ENCODE measurements around the gene CFAP57. TPM values are rescaled to one million over a fixed set of nuclear protein-coding genes. Genes with fewer than 3 reads are reported as not detected.

Gene CFAP57
- total RNA-seq, 1 donor from 2014 or later: 0.12 TPM

DNA sequence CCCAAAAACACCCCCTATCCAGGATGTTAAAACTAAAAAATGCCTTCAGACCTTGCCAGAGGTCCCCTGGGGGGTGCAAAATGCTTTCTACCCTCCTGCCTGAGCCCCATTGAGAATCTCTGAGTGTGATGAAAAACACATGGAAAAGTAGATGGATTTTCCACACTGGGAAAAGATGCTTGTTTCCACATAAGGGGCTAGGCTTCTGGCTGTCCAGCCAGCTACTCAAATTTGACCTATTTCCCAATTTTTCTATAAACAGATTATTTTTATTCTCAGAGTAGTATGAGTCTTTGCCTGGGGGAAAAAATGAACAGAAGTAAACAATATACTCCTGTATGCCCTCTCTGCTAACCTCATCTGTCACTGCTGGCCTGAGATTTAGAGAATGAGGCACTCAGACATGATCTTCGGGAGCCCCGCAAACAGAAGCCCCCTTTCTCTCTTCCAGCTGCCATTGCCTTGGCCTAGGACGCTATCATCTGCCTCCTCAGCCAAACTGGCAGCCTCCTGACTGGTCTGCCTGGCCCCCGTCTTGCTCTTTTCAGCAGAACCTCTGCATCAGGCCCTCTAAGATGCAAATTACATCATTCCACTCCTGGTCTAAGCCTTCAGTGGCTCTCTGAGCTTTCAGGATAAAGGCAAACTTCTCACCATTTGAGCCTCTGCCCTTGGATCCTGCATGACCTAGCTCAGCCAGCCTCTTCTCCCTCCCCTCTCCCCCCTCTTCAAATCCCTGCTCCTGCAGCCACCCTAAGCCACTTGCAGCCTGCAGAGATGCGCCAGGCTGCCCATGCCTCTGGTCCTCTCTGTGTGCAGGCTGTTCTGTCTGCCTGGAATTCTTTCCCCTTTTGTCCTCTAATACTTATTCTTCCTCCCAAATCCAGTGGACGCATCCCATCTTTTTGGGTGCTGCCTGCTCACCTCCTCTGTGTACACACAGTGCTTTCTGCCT is 58.0 kb downstream of the CFAP57 start:
- ATAC-seq: no peak

DNA sequence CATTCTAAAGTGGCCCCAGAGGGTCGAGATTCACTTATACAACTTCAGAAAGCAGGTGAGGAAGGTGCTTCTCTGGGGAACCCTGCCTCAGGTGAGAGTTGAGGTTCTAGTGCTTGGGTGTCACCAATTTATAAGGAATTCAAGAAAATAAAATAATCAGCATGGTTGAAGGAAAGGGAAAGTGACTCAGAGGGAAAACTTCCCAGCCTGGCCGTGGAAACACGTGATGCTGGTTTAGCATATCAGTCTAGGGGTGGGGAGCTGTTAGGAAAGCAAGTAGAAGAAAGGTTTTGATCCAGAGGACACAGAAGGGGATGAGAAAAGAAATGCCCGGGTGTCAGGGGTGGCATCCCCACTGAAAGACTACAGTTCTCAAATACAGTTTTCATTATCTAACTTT is 59.9 kb downstream of the CFAP57 start:
- ATAC-seq: no peak

DNA sequence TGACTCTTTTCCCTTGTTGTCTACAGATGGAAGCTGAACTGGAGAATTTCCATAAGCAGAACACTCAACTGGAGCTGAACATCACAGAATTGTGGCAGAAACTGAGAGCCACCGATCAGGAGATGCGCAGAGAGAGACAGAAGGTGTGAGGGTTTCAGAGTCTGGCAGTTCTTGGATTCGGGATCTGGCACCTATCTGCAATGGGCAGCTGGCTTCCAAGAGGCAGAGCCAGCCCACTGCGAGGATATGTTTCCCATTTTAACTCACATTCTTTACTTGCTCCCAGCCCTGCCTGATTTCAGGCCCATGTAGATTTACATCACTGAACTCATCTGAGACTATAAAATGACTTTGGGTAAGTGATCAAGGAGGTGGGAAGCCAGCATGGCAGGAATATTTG is 60.4 kb downstream of the CFAP57 start:
- no peak for ATAC-seq

DNA sequence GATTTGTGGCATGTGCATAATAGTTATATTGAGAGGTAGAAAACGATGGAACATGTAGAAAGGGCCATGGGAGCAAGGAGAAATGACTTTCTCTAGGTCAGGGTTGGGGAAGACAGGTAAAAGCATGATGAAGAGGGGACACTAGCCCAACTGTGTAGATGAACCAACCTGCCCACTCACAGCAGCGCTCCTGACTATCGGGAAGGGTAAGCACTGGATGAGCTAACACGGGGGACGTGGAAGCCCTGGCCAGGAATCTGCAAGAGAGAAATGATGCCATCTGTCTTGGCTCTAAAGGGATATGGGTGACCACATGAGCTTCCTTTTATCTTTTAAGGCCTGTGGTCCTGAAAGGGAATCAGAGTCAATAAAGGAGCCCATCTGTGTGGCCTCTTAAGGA is 61.5 kb downstream of the CFAP57 start:
- ATAC-seq: no peak

DNA sequence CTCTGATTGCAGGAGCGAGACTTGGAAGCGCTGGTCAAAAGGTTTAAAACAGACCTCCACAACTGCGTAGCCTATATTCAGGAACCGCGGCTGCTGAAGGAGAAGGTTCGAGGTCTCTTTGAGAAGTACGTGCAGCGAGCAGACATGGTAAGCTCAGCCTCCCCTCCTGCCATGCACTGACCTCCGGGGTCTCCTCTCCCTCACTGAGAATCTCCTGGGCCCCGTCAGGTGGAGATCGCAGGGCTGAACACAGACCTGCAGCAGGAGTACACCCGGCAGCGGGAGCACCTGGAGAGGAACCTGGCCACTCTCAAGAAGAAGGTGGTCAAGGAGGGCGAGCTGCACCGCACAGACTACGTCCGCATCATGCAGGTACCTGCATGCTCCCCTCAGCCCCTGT is 62.1 kb downstream of the CFAP57 start:
- ATAC-seq: no peak

DNA sequence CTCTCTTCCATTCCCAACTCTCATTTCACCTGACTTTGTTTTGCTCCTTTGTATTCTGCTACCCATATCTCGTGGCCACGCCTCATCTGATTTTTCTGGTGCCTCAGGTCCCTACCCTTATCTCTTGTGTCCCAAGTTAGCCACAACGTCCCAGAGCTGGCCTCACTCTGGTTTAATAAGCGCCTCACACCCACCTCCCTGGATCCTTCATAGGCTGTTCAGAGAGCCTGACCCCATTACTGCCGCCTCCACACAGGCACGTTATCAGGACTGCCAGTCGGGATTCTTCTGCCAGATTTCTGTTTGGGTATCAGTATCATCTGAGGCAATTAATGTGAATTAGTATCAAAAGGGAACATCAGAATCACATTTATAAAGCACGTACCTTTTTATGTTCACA is 62.9 kb downstream of the CFAP57 start:
- ATAC-seq: no peak

DNA sequence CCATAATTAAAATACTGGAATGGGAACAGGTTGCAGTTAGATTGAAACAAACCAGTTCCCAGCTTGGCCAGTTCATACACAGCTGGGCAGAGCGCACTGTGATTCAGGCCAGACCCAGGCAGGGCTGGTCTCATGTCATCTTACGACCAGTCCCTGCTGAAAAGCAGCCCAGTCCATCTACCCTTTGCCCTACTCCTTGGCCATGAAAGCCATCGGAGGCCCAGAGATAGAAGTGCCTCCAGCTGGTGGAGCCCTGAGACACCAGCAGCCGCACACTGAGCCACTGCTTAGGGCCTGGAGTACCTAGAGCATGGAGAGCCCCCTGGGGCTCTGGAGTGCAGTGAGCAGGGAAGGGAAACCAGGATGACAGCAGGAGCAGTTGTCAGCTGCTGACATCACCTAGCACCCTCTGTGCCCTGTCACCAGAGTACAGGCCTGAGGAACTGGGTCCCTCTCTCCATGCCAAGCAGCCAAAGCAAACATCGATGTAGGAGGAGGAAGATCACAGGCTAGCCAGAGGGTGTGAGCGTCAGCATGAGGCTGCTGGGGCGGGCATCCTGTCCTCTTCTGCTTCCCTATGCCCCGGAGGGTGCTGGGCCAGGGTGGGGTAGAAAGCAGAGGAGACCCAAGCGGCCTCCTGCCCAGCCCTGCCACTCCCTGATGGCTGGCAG is 63.5 kb downstream of the CFAP57 start:
- peak; percentile 50 for ATAC-seq

DNA sequence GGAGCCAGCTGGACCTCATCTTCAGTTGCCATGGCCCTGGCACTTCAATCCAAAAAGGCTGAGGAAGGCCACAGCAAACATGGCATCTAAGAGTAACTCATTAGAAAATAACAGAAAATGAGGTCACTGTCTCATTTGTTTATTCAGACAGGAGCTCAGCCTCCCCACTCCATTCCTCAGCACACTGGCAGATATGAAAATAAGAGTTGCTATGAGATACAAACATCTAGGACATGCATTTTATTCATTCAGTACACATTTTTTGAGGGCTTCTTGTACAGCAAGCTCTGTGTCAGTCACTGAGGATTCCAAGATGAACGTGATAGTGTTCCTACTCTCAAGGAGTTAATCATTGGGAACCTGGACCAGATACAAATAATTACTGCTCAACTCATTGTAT is 65.0 kb downstream of the CFAP57 start:
- no peak for ATAC-seq

DNA sequence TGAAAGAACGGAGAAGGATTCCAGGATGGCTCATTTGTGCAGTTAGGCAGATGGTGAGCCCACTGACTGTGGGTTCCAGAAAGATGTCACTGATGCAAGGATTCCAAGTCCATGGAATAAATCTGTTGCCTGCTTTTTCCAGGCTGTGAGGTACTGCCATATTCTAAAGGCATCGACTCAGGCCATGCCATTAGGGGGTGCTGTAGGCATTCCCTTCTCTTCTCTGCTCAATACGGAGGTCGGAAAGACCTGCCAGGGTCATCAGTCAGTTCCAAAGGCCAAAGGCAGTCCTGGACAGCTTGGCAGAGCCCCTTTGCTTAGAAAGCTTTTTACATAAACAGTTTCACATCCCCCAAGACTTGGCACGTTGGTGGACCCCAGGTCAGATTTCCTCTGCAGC is 66.0 kb downstream of the CFAP57 start:
- ATAC-seq: peak; percentile 66

DNA sequence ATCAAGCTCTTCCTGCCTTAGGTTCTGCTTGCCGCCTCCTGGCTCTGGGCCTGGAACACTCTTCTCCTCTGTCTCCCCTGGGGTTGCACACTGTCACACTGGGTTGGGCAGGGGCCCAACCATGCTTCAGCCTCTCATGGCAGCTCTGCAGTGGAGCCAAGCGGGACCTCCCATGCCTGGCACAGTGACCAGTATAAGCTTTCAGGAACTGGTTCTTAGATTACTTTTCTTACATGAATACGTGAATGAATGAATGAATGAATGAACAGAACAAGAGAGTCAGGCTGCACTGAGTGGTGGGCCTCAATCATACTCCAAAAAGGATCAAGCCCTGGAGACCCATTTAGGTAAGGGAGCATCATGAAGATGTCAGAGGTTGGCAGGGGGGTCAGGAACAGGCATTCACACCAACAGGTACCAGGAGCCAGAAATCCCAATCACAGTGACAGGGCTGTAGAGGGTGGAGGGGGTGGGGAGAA is 66.9 kb downstream of the CFAP57 start:
- ATAC-seq: no peak

DNA sequence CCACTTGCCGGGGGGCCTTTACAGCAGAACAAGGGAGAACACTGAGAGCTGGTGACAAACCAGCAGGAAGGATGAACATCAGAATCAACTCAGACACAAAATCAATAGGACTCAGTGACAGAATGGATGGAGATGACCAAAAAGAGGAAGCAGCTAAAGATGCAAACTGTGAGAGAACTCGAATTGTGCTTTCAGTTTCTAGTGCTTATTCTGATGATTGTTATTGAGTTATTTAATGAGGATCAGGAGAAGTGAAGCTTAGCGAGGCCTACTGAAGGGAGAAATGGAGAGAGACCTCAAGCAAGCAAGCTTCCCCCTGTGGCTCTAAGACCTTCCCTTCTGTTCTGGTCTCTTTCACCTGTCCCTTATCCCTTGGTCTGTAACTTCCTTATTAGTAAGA is 67.4 kb downstream of the CFAP57 start:
- no peak for ATAC-seq

DNA sequence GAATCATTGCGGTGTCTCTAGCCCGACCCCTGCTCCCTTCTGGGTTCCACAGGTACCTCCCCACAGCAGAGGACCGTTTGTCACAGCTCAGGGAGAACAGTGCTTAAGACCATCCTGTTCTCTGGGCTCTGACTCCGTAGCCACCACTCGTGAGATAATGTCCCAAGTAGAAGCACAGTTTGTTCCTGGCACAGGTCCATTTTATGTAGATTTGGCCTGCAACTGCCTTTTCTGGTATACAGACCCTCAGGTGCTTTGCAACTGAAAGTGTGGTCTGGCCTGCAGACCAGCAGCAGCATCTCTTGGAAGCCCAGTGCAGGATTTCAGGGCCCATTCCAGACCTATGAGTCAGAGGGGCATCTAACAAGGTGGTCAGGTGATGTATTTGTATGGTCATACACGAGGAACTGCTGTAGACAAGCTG is 69.3 kb downstream of the CFAP57 start:
- no peak for ATAC-seq

DNA sequence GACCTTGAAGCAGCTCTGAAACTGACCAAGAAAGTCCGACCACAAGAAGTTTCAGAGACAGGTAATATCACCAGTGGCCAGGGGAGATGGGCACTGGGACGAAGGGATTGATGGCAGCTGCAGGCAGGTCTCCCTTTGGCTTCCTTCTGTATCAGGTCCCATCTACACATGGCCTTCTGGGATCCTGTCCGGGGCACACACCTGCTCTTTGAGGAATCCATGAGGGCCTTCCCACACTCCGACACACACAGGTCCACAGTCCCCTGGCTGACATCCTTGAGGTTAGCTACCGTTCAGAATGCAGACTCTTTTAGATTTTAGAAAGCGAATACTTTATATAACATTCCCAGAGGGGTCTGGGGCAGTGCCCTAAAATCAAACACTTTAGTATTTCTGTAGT is 71.2 kb downstream of the CFAP57 start:
- no peak for ATAC-seq

DNA sequence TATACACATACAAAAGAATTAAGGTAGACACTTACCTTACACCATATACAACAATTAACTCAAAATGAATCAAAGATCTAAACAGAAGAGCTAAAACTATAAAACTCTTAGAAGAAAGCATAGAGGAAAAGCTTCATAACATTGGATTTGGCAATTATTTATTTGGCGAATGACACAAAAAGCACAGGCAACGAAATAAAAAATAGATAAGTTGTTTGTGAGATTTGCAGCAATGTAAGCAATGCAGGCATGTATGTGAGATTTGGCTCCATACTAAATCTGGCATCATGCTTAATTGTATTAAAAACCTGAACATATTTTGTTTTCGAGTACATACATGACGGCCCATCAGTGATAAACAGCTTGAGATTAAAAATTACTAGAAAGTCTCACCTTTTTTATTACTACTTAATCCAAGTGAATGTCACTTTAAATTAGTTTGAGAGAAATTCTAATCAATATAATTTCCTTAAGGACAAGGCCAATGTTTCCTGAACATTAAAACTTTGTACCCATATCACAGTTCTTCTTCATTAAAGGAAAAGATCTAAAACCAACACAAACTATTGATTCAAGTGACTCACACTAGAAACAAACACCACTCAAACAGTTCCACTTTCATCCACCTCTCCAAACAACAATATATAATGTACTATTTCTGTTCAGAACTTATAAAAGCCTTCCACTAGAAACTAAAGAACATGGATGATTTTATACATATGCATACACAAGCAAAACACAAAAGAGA is 74.5 kb downstream of the CFAP57 start:
- ATAC-seq: no peak

DNA sequence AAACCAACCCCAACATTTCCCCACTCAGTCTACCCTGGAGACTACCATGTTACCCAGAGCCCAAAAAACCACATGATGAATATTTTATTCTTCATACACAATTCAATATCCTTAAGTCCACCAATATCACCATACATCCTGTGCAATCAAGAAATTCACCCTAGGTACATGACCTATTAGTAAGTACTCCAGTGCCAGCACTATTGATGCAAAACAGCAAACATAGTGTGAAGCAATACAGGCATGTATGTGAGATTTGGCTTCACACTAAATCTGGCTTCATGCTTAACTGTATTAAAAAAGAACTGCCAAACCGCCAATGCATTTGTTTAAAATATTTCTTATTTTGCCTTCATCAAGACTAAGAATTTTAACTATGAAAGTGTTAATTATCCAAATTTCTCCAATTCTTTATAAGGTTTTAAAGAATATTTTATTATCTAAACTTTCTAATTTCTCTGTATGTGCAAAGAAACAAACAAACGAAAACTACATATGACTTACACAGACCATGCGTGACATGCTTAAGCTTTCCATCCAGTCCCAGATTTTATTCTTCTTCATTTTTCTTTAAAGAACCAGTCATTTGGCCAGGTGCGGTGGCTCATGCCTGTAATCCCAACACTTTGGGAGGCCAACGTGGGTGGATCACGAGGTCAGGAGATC is 75.3 kb downstream of the CFAP57 start:
- ATAC-seq: no peak

DNA sequence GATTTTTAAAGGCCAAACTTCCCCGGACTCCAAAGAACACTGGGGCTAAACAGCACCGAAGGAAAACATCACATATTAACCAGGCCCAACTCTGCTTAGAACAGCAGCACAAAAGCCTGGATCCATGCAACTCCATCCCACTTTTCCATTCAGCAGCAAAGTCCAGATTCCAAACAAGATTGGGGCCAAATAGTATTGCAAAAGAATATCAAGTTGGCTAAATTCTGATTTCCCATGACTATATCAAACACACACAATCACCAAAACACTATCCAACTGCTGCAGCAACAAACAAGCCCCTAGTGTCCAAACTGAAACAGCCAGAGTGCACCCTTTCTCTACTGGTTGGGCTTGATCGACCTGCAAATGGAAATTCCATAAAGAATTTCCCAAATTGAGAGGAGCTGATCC is 78.2 kb downstream of the CFAP57 start:
- no peak for ATAC-seq

DNA sequence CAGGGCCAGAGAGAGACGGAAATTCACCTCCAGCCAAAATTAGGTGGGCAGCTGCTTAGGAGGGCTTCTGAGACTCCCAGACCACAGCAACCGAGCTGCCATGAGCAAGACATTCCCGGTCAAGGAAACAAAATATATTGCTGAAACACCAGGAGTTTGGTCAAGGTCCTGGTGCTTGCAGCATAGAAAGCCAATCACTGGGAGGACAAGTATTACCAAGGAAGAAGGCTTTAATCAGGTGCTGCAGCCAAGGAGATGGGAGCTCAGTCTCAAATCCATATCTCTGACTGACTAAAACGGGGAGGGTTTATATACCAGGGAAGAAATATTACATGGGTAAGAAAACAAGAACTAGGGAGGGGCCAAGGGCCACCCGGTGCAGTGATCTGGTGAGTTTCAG is 78.9 kb downstream of the CFAP57 start:
- ATAC-seq: no peak

DNA sequence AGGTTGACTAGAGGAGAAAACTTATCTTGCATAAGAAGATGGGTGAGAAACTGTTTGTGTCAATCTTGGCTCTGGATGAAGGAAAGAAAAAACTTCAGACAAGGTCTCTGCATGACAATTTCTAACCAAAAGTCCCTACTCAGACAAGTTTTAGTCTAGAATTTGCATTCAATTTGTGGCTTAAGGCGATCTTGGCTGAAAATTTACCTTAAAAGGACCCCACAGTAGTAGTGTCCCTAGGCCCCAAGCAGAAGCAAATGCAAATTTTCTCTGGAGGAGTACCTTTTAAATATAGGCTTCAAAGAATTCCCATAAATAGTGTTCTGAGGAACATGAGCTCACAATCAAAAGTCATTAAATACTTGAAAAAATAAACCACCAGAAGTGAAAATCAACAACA is 80.1 kb downstream of the CFAP57 start:
- ATAC-seq: no peak

DNA sequence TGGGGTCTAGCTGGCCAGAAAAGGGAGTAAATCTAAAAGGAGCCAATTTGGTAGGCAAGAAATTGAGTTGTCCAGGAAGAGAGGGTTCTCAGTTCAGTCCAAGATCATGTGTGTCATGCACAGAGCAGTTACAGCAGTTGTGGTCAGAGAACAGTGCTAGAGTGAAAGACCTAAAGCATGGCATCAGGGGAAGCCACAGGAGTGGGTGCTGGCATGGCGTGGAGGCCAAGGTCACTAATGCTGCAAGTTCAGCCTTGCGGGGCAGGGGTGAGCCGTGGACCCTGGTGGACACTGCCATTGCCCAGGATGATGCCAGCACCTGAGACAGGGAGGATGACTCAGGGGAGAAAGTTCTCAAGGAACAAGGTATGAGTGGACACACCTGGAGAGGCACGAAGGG is 81.0 kb downstream of the CFAP57 start:
- ATAC-seq: no peak

DNA sequence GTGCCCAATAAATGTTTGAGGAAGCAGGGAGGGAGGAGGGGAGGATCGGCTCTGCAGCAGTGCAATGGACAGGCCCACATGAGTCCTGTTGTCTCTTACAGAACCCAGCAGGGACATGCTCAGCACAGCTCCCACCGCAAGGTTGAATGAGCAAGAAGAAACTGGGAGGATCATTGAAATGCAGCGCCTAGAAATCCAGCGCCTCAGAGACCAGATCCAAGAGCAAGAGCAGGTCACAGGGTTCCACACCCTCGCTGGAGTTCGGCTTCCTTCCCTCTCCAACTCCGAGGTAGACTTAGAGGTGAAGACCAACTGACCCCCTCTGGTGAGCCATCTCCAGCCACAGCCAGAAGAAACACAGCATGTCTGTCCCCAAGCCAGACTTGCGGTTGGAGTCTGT is 81.7 kb downstream of the CFAP57 start:
- ATAC-seq: no peak

DNA sequence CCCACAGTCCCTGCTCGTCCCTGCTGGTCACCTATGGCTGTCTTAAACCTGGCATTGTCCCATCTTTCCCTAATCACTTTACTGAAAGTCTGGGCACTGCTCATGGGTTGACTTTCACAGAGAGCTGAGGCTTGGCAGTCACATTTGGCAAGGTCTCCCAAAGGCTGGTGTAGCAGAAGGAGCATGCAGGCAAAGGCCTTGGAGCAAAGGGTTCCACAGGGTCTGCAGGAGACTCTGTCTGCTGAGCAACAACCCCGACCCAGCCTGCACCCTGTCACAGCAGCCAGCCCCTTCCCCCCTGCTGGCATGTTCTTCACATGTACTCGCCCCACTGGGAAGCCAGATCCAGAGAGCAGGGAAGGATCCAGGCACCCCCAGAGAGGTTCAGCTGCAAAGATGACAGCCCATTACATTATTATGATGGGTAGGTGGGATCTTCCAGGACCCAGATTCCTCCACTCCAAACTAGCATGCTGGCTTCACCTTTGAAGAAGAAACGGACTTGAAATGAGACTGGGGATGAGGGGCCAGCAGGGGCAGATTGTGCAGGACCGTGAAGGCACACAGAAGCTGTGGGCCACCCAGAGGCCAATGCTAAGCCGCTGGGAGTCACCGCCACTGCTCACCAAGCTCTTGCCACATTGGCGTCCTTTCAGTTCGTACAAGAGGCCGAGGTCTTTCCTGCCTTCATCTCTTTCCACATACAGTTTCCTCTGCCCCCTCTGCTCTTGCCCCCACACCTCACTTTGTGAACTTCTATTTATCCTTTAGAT is 83.5 kb downstream of the CFAP57 start:
- ATAC-seq: no peak

Data from esophagus mucosa (tissue), 1 donor.